GM12878 (cell line): ENCODE results near the gene ASPG.

Experiments
- CEBPB ChIP-seq, 2 experiments: fragments of 150-350 bp in 1 of 2; IDR thresholded peaks; 2 replicates each; pipeline ENCODE4 v1.6.1; 2012 to 2014; ENCODE audit warnings: low read depth in 2 of 2, low read length in 2 of 2, borderline replicate concordance in 1 of 2, inconsistent platforms in 1 of 2
- FOS ChIP-seq: IDR thresholded peaks from 3 replicates; pipeline ENCODE4 v1.6.1; 2011; ENCODE audit warnings: borderline replicate concordance; ENCODE audit not compliant: insufficient read length; ENCODE audit errors: extremely low read depth
- POLR2AphosphoS5 ChIP-seq: IDR thresholded peaks from 2 replicates; pipeline ENCODE4 v1.6.1; 2011; ENCODE audit warnings: mild to moderate bottlenecking, low read length, inconsistent platforms
- SREBF1 ChIP-seq: IDR thresholded peaks from 2 replicates; pipeline ENCODE4 v1.6.1; 2012; ENCODE audit warnings: mild to moderate bottlenecking, low read length
- ZBTB33 ChIP-seq: fragments of 450-650 bp; IDR thresholded peaks from 2 replicates; pipeline ENCODE4 v1.6.1; 2017; ENCODE audit warnings: mild to moderate bottlenecking
- ZNF274 ChIP-seq: IDR thresholded peaks from one replicate; pipeline ENCODE4 v1.8.0; 2011; ENCODE audit not compliant: insufficient read length, insufficient read depth
- ZNF592 ChIP-seq: fragments of 450-650 bp; IDR thresholded peaks from 2 replicates; pipeline ENCODE4 v1.6.1; 2017; ENCODE audit warnings: mild to moderate bottlenecking, moderate library complexity

GRCh38 chr14:104073764-104074163 is 11.7 kb upstream of the ASPG start:
- TF ChIP-seq FOS (no peak), ZBTB33 (no peak), ZNF274 (no peak), CEBPB (IDR thresholded peaks at IDR 0.05; ENCODE audit: borderline replicate concordance in 1 of 2, low read depth in 2 of 2, low read length in 2 of 2) (no peak), SREBF1 (no peak), POLR2AphosphoS5 (no peak), ZNF592 (no peak)
